Embryonic facial prominence (tissue), 1 donor: Measurements from ENCODE around the gene SYNGR3.
"Not testable (repeated sequence)": the region's sequence is repeated elsewhere in the genome, so short reads cannot be mapped to it uniquely, and the experiment has no call there.

Source experiments
- DNase-seq: peaks from one replicate; pipeline ENCODE4 v3.0.0-alpha.2; 2016; ENCODE audit errors: extremely low spot score

SYNGR3 gene

GRCh38 chr16:1989209-1990100 lies at the start of gene SYNGR3:
Gene SYNGR3 (plus strand): TSS chr16:1989970. CDS start chr16:1990103, 133 bp downstream.
- no peak for DNase-seq

- no peak for DNase-seq
These were observed 49.3 kb upstream of the SYNGR3 start for GRCh38 chr16:1940273-1941161.

- no peak for DNase-seq
These were observed 48.4 kb upstream of the SYNGR3 start for GRCh38 chr16:1941162-1942046.

- no peak for DNase-seq
These were observed 47.5 kb upstream of the SYNGR3 start for GRCh38 chr16:1942047-1942809.

- peak; percentile 94 for DNase-seq
These were observed 46.7 kb upstream of the SYNGR3 start, which contains the start of gene MSRB1 for GRCh38 chr16:1942810-1943726. Gene MSRB1 (minus strand): TSS chr16:1943199. CDS start chr16:1943156, 43 bp downstream.

- DNase-seq = no peak
These were observed 45.1 kb upstream of the SYNGR3 start for GRCh38 chr16:1944612-1945199.

GRCh38 chr16:1945559-1946391 lies 44.0 kb upstream of the SYNGR3 start:
- no peak for DNase-seq

- DNase-seq = no peak
These were observed 43.0 kb upstream of the SYNGR3 start for GRCh38 chr16:1946495-1947368.

- DNase-seq = no peak
These were observed 42.5 kb upstream of the SYNGR3 start for GRCh38 chr16:1947369-1947670.

- DNase-seq = no peak
These were observed 40.3 kb upstream of the SYNGR3 start for GRCh38 chr16:1949507-1949906.

- no peak for DNase-seq
These were observed 39.7 kb upstream of the SYNGR3 start for GRCh38 chr16:1950047-1950446.

- DNase-seq = no peak
These were observed 39.2 kb upstream of the SYNGR3 start for GRCh38 chr16:1950559-1950958.

- no peak for DNase-seq
These were observed 36.0 kb upstream of the SYNGR3 start for GRCh38 chr16:1953734-1954133.

- DNase-seq = not testable (repeated sequence)
These were observed 32.2 kb upstream of the SYNGR3 start for GRCh38 chr16:1957434-1958142.

- DNase-seq = not testable (repeated sequence)
These were observed 31.7 kb upstream of the SYNGR3 start for GRCh38 chr16:1958143-1958491.

GRCh38 chr16:1958715-1959268 lies 31.0 kb upstream of the SYNGR3 start:
- no peak for DNase-seq
